NCI-H460 (cell line): ENCODE measurements around the gene MALL. TPM values are rescaled to one million over a fixed set of nuclear protein-coding genes. Genes with fewer than 3 reads are reported as not detected.
"Not testable (repeated sequence)": the region's sequence is repeated elsewhere in the genome, so short reads cannot be mapped to it uniquely, and the experiment has no call there.

Experiments used
- DNase-seq: peaks from one replicate; pipeline ENCODE4 v3.0.0-alpha.2; 2016; ENCODE audit warnings: low read depth; ENCODE audit errors: extremely low read depth
- small RNA-seq, 2 experiments: library from RNA; depleted of rRNA; stranded (forward); fragments of <200 nt; gene quantifications; one replicate each; pipeline ENCODE3, GENCODE V24; 2014
- total RNA-seq: library from RNA; depleted of rRNA; stranded (reverse); fragments of >200 nt; shearing (Covaris generic); gene quantifications from 2 replicates; pipeline ENCODE4 v1.2.3, GENCODE V29; 2014; rRNA removed

The MALL gene
- total RNA-seq, 1 experiment from 2014 or later = 20.9 TPM

- not testable (repeated sequence) for DNase-seq
Observed at GRCh38 chr2:110054521-110055407, 60.9 kb downstream of the MALL start.

GRCh38 chr2:110053688-110054087, 61.9 kb downstream of the MALL start:
- not testable (repeated sequence) for DNase-seq

GRCh38 chr2:110052166-110052565, 63.5 kb downstream of the MALL start:
- DNase-seq = not testable (repeated sequence)

- not testable (repeated sequence) for DNase-seq
Observed at GRCh38 chr2:110050222-110050621, 65.4 kb downstream of the MALL start.

- not testable (repeated sequence) for DNase-seq
Observed at GRCh38 chr2:110049769-110050168, 65.9 kb downstream of the MALL start.

- not testable (repeated sequence) for DNase-seq
Observed at GRCh38 chr2:110048255-110049197, 67.1 kb downstream of the MALL start.

GRCh38 chr2:110047225-110047624, 68.4 kb downstream of the MALL start:
- DNase-seq = not testable (repeated sequence)

GRCh38 chr2:110041941-110042660, 73.5 kb downstream of the MALL start:
- DNase-seq = not testable (repeated sequence)

- DNase-seq = not testable (repeated sequence)
Observed at GRCh38 chr2:110037336-110037735, 78.3 kb downstream of the MALL start.

GRCh38 chr2:110035384-110035783, 80.2 kb downstream of the MALL start:
- not testable (repeated sequence) for DNase-seq

GRCh38 chr2:110034935-110035334, 80.7 kb downstream of the MALL start:
- DNase-seq = not testable (repeated sequence)

Small RNA genes within 50 kb of the gene (small RNA-seq; reads per million reads assigned to genes)
- 0 reads per million in 2 experiments for gene MIR4267
- 0 reads per million in 2 experiments for gene MIR4436B1

Other genes with a start within 250 kb of the MALL start
- gene LIMS3, start 217.1 kb downstream of the MALL start, total RNA-seq = 1.8 and 4.6 TPM in 2 replicates
- 9.8 and 11.9 TPM in 2 replicates for gene NPHP1, start 89.2 kb upstream of the MALL start, total RNA-seq
- 77.2 and 90.7 TPM in 2 replicates for gene MTLN, start 96.7 kb upstream of the MALL start, total RNA-seq